ENCODE measurements around the gene ZBTB32.

DNA sequence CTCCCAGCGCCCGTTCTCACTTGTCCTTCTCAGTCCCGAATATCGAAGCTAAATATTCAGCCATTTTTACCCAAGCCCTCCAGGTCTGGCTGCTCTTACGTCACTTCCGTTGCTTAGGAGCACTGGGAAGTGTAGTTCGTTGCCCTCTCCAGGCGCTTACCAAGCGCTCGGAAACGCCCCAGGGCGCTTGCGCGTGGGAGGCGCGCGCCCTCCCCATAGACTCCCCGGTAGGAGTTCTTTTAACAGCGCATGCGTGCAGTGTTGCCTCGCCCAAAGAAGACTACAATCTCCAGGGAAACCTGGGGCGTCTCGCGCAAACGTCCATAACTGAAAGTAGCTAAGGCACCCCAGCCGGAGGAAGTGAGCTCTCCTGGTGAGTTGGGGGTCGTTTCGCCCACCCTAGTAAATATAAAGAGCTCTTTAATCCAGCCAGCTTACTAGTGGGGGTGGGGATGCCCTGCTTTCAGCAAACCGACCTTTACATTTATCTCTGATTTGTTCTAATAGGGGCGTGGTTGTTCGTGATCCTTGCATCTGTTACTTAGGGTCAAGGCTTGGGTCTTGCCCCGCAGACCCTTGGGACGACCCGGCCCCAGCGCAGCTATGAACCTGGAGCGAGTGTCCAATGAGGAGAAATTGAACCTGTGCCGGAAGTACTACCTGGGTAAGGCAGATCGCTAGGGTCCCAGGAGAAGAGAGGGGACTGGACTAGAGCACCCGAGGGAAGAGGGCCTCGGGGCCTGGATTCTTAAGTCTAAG is 41.1 kb downstream of the ZBTB32 start, which contains the start of the genes PSENEN and U2AF1L4:
- TF ChIP-seq POLR2A (IDR thresholded peaks at IDR 0.05), result no peak
- TF ChIP-seq, protein P1, sequence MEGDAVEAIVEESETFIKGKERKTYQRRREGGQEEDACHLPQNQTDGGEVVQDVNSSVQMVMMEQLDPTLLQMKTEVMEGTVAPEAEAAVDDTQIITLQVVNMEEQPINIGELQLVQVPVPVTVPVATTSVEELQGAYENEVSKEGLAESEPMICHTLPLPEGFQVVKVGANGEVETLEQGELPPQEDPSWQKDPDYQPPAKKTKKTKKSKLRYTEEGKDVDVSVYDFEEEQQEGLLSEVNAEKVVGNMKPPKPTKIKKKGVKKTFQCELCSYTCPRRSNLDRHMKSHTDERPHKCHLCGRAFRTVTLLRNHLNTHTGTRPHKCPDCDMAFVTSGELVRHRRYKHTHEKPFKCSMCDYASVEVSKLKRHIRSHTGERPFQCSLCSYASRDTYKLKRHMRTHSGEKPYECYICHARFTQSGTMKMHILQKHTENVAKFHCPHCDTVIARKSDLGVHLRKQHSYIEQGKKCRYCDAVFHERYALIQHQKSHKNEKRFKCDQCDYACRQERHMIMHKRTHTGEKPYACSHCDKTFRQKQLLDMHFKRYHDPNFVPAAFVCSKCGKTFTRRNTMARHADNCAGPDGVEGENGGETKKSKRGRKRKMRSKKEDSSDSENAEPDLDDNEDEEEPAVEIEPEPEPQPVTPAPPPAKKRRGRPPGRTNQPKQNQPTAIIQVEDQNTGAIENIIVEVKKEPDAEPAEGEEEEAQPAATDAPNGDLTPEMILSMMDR (IDR thresholded peaks at IDR 0.05), result no peak
